CD4-positive, alpha-beta T cell treated with Interleukin-2 at 100 ng/mL for 4 hours (primary cell): ENCODE data around the gene CDK2.
A peak's percentile ranks its signal among the peaks of the same experiment; 100 is the strongest.
"Not testable (repeated sequence)": the region's sequence is repeated elsewhere in the genome, so short reads cannot be mapped to it uniquely, and the experiment has no call there.

Experiments
- DNase-seq: peaks from one replicate; pipeline ENCODE4 v3.0.0-alpha.2; 2020; ENCODE audit warnings: low spot score

CDK2 gene

DNA sequence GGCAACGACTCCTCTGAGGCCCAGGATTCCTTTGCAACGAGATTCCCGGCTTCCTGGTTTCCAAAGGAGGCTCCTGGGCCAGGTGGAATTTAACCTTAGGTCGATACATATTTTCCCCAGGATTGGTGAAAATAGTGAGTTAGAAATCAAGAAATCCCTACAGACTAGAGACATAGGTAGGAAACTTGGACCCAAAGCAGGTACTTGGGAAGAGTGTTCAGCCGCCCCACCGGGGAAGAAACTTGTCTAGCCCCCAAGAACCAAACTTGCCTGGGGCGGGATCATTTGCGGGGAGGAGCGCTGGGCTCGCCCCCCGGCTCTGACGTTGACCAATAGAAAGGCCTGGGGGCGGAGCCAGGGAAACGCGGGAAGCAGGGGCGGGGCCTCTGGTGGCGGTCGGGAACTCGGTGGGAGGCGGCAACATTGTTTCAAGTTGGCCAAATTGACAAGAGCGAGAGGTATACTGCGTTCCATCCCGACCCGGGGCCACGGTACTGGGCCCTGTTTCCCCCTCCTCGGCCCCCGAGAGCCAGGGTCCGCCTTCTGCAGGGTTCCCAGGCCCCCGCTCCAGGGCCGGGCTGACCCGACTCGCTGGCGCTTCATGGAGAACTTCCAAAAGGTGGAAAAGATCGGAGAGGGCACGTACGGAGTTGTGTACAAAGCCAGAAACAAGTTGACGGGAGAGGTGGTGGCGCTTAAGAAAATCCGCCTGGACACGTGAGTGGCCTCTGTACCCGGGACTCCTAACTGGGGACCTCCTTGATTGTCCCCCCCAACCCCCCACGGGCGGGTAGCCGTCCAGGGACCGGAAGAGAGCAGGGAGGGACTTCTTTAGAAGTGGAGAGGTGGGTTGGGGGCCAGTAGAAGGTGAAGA lies at the start of gene CDK2:
CDK2 (plus strand) TSS at position 423 of the 874 bp plus-strand sequence; CDS start at position 602, 179 bp downstream.
- peak; percentile 84 for DNase-seq

GRCh38 chr12:55919032-55919431 lies 47.6 kb upstream of the CDK2 start:
- not testable (repeated sequence) for DNase-seq

GRCh38 chr12:55922126-55922525 lies 44.5 kb upstream of the CDK2 start:
- no peak for DNase-seq

DNA sequence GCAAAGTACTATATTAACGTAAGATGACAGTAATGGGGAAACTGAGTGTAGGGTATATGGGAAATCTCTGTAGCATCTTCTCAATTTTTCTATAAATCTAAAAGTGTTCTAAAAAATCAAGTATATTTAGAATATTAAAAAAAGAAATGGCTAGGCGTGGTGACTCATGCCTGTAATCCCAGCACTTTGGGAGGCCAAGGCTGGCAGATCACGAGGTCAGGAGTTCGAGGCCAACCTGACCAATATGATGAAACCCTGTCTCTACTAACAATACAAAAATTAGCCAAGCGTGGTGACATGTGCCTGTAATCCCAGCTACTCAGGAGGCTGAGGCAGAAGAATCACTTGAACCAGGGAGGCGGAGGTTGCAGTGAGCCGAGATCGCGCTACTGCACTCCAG lies 43.0 kb upstream of the CDK2 start:
- not testable (repeated sequence) for DNase-seq

GRCh38 chr12:55925371-55925770 lies 41.3 kb upstream of the CDK2 start:
- no peak for DNase-seq

GRCh38 chr12:55925870-55926737 lies 40.5 kb upstream of the CDK2 start:
- no peak for DNase-seq

GRCh38 chr12:55926738-55927587 lies 39.7 kb upstream of the CDK2 start:
- peak; percentile 90 for DNase-seq

DNA sequence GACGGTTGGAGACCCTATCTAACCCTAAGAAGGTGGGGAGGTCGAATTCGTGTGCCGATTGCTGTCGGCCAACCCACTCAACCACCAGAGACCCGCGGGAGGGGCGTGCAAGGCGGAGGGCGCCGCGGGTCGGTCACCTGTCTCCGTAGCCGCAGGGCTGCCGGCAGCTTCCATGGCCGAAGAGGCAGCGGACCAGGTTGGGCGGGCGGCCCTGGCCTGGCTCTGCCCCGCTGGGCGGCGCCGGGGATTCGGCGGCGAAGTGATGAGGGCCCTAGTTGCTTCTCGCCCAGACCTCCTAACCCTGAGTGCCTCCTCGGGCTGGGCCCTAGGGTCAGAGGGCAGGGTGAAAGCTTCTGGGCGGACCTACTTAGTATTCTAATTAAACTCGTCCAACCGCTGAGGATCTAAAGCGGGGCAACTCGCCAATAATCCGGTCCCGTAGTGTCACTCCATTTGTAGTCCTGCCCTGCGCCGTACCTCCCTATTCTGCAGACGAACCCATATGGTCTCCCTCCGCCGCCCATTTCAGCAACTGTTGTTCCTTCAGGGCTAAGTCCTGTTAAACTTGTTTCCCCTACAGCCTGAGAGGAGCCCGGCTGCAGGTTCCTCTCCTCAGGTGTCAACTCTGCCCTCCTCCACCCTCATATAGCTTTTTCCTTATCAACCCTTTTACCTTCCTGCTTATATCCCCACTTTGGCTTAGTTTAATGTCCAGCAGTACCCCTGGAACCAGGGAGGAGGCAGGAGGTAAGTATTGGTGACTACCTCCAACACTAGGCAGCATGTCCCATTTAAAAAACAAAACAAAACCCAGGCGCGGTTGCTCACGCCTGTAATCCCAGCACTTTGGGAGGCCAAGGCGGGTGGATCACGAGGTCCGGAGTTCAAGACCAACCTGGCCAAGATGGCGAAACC lies 38.8 kb upstream of the CDK2 start, which contains the start of gene PYM1:
PYM1 (minus strand) TSS at position 307 of the 915 bp plus-strand sequence; CDS start at position 174, 133 bp downstream.
- DNase-seq: peak; percentile 79

DNA sequence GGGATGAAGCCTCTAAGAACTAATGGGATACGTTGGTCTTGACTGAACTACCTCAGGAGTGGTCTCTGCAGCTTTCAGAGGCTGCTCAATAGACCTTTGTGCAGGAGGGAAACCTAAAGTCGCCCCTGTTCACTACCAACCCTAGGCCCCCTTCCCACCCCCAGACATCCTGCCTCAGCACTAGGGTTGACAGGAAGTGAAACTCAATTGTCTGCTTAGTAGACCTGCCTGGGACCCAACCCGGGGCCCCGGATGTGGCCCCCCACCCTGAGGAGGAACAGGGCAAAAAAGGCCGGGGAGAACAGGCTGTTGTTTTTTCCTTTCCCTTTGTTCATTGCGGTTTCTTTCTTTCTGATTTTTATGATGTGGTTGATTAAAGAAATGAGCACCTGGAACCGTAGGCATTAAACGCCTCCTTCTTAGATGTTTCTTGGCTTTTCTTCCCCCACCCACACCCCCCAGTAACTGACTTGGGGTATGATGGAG lies 37.3 kb upstream of the CDK2 start:
- DNase-seq: peak; percentile 91

DNA sequence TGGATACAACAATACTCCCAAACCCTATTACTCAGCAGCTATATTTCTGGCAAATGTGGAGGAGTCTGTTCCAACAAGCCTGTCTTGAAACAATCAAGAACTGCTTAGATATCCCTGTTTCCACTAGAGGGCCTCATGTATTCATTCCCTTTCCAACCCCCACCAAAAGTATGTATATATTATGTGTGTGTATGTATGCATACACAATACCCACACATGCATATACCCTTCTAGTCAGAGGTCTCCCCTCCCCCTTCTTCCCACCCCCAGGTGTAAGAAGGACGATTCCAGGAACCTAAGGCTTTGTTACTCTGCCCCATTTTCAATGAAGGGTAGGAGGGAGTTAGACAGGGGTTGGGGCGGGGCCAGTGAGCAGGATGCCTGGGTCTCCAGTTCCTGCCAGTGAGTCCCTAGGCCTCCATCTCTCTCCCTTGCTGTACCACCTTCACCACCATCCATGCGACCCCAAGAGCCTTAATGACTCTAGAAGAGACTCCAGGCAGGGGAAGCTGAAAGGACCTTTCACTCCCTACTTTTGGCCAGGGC lies 35.8 kb upstream of the CDK2 start, which contains the start of gene DGKA:
DGKA (plus strand) TSS at position 392 of the 546 bp plus-strand sequence. CDS start 5,342 bp downstream, outside the sequence.
- peak; percentile 87 for DNase-seq

- DNase-seq: no peak
These were observed 35.3 kb upstream of the CDK2 start for GRCh38 chr12:55931317-55931779.

GRCh38 chr12:55931780-55932550 lies 34.7 kb upstream of the CDK2 start:
- DNase-seq: no peak

DNA sequence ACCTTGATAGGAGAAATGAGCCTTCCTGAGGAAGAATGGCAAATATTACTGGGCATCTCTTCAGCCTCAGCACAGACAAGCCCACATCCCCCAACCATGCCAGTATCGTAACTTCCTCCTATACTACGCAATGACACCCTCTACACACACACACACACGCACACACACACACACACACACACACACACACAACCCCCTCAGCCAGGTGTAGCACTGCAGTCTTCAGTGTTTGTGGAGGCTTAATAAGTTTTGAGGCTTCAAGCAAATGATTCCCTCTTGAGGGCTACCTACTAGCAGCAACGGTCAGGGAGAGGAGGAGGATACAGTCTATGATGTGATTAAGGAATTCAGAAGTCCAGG lies 34.1 kb upstream of the CDK2 start:
- peak; percentile 64 for DNase-seq

DNA sequence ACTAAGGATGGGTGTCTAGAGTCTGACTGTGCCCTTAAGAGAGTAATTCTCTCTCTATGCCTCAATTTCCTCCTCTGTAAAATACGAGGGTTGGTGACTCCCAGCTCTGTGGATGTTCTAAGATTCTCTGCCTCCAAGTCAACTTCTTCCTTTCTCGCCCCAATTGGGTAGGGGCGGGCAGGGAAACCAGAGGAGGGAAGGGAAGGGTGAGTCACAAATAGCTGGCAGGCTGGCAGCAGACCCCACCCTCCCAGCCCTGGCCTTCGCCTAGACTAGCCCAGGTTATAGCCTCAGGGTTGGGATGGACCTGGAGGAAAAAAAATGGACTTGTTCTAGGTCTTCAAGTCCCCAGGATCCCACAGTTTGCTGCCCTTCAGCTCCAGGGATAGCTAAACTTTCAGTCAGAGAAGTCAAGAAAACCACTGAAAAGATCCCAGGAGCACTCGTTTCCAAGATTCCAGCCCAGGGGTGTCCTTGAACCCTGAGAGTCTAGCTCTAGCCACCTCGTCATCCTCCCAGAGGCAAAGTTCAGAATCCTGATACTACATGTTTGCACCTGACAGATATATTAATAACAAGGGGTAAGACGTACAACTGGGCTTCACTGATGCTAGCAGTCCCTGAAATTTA lies 33.3 kb upstream of the CDK2 start:
- DNase-seq: peak; percentile 42

DNA sequence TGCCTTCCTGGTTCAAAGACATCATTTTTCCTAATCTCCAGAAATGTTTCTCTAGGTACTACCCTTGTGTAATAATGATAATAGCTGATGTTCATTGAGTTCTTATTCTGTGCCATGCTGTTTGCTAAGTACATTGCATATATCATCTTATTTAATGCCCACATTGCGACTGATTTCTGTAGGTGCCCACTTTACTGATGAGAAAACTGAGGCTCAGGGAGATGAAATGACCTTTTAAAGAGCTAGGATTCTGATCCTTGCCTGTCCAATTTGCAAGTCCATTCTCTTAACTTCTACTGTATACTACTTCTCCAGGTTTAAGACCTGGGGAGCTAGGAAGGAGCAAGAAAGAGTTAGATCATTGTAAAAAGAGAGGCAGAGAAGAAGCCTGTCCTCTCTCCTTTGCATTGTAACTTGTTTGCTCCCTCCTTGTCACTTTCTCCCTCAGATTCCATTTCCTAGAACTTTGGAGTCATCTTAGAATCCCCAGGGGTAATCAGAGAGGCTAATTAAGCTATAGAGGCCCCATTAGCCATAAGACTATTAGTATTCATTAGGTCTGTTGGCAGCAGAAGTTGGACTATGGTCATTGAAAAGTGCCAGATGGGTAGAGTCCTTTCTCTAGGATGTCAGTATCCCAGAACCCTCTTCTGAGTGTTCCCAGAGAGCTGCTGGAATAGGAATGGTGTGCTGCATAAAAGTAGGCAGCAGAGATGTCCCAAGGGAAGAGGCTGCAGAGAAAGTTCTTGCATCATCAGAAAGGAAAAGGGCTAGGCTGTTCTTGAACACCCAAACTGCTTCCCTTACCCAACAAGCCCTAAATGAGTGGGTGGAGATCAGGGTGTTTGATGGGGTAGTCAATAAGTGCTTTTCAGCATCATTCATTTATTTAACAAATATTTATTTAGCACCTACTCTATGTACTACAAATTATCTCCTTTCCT lies 32.6 kb upstream of the CDK2 start:
- DNase-seq: no peak

- DNase-seq: no peak
These were observed 31.9 kb upstream of the CDK2 start for GRCh38 chr12:55934773-55935172.

- DNase-seq: no peak
These were observed 30.9 kb upstream of the CDK2 start for GRCh38 chr12:55935738-55936151.

- no peak for DNase-seq
These were observed 28.6 kb upstream of the CDK2 start for GRCh38 chr12:55937981-55938380.
